Fibroblast of skin of abdomen (primary cell): Measurements from ENCODE around the gene SNX11. TPM values are rescaled to one million over a fixed set of nuclear protein-coding genes. Genes with fewer than 3 reads are reported as not detected.
"Not testable (repeated sequence)": the region's sequence is repeated elsewhere in the genome, so short reads cannot be mapped to it uniquely, and the experiment has no call there.

ENCODE experiments used
- DNase-seq: peaks from one replicate; pipeline ENCODE4 v3.0.0-alpha.2; 2013
- polyA plus RNA-seq, 2 experiments: library from polyadenylated mRNA; unstranded; fragments of 120-200 nt; gene quantifications; one replicate each; pipeline ENCODE4 v1.2.1, GENCODE V29; 2013; ENCODE audit not compliant: insufficient read length in 2 of 2

Gene SNX11
- polyA plus RNA-seq (2013, experiment 1 of 2; ENCODE audit: insufficient read length): 16.4 TPM
- polyA plus RNA-seq (2013, experiment 2 of 2; ENCODE audit: insufficient read length): 13.6 TPM

- peak; percentile 85 for DNase-seq
Observed at GRCh38 chr17:48107137-48108055, at the start of gene SNX11. Gene SNX11, plus strand, starts transcription at chr17:48107766. Its CDS starts 4,278 bp downstream, at chr17:48112044.

- no peak for DNase-seq
Observed at GRCh38 chr17:48058393-48059124, 49.0 kb upstream of the SNX11 start.

GRCh38 chr17:48059125-48059668 is 48.4 kb upstream of the SNX11 start:
- DNase-seq: no peak

- DNase-seq: no peak
Observed at GRCh38 chr17:48060249-48060648, 47.3 kb upstream of the SNX11 start.

GRCh38 chr17:48062273-48062672 is 45.3 kb upstream of the SNX11 start:
- DNase-seq: no peak

- DNase-seq: no peak
Observed at GRCh38 chr17:48064638-48065037, 42.9 kb upstream of the SNX11 start.

- DNase-seq: no peak
Observed at GRCh38 chr17:48066192-48066591, 41.4 kb upstream of the SNX11 start.

GRCh38 chr17:48066656-48067055 is 40.9 kb upstream of the SNX11 start:
- DNase-seq: no peak

GRCh38 chr17:48067245-48067644 is 40.3 kb upstream of the SNX11 start:
- no peak for DNase-seq

GRCh38 chr17:48067808-48068207 is 39.8 kb upstream of the SNX11 start:
- DNase-seq: not testable (repeated sequence)

GRCh38 chr17:48068491-48068961 is 39.0 kb upstream of the SNX11 start:
- DNase-seq: peak; percentile 57

- no peak for DNase-seq
Observed at GRCh38 chr17:48070195-48070594, 37.4 kb upstream of the SNX11 start.

- DNase-seq: no peak
Observed at GRCh38 chr17:48071654-48072053, 35.9 kb upstream of the SNX11 start.

- DNase-seq: not testable (repeated sequence)
Observed at GRCh38 chr17:48072811-48073210, 34.8 kb upstream of the SNX11 start.

- not testable (repeated sequence) for DNase-seq
Observed at GRCh38 chr17:48073566-48074094, 33.9 kb upstream of the SNX11 start.

- DNase-seq: peak; percentile 80
Observed at GRCh38 chr17:48074322-48075081, 33.1 kb upstream of the SNX11 start.

GRCh38 chr17:48077152-48077551 is 30.4 kb upstream of the SNX11 start:
- not testable (repeated sequence) for DNase-seq

- DNase-seq: no peak
Observed at GRCh38 chr17:48081858-48082257, 25.7 kb upstream of the SNX11 start.

- DNase-seq: no peak
Observed at GRCh38 chr17:48084932-48085331, 22.6 kb upstream of the SNX11 start.

- DNase-seq: no peak
Observed at GRCh38 chr17:48093341-48094045, 14.1 kb upstream of the SNX11 start.

- DNase-seq: no peak
Observed at GRCh38 chr17:48095611-48096010, 12.0 kb upstream of the SNX11 start.
